ENCODE results near the gene ABLIM2. TPM values are rescaled to one million over a fixed set of nuclear protein-coding genes. Genes with fewer than 3 reads are reported as not detected.

ABLIM2 gene
- total RNA-seq, 1 experiment from 2014 or later: 6.1 TPM

DNA sequence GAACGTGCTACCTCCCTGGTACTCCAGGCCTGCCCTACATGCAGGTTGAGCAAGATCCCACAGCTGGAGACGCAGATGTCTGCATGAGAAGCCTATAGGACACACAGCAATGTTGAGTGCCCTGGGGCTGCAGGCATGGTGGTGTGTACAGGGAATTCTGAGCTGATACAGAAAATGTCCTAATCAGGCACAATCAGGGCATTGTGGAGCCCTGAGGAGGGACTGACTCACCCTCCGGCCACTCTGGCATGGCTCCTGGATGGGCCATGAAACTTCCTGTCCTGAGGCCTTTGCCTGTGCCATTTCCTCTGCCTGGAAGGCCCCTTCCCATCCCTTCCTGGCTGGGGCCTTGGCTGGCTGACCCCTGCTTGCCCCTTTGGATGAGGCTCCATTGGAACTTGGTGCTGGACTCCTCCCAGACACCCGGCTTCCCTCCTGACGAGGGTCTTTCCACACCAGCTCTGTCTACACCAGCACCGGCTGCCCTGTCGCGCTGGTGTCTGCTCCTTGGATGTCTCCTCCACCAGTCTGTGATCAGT is 202.3 kb downstream of the ABLIM2 start:
- DNase-seq (ENCODE audit: low read depth, low spot score) (no peak), ATAC-seq (peak; percentile 85)
- Histone ChIP-seq H4K20me1 (ENCODE audit: insufficient read depth) (no peaks in the 10 kb centered on the region), H3K4me1 (ENCODE audit: control insufficient read depth in 1 of 2, insufficient read depth in 2 of 2, low read length in 2 of 2) (peaks cover 4 to 32% of the 10 kb centered on the region in 2 experiments; a peak in 3 of 4 replicates), H3K9me2 (ENCODE audit: insufficient read depth) (no peaks in the 10 kb centered on the region), H3K9me3 (ENCODE audit: control insufficient read depth in 1 of 2, insufficient read depth in 1 of 2, low read depth in 1 of 2, low read length in 2 of 2) (0 out of 4 replicates have a peak, but pooled peaks cover 3% of the 10 kb centered on the region in 2 experiments), H3K27ac (ENCODE audit: low read depth, low read length) (no peak overlapping the region; the same call in 1 of the 2 replicates), H3K79me2 (ENCODE audit: insufficient read depth, low read length) (no peaks in the 10 kb centered on the region), H3K36me3 (ENCODE audit: control insufficient read depth in 1 of 2, insufficient read depth in 2 of 2, low read length in 2 of 2) (no peaks in the 10 kb centered on the region), H3K4me2 (ENCODE audit: low read length) (peak overlapping the region; percentile 51), H2AFZ (ENCODE audit: low read depth, low read length, poor library complexity, severe bottlenecking) (peak overlapping the region; percentile 85), H3K27me3 (ENCODE audit: insufficient read depth, low read length) (no peaks in the 10 kb centered on the region), H3K9ac (ENCODE audit: low read length) (no peak overlapping the region), H3K4me3 (replicated peaks in 1 of 2; ENCODE audit: low read depth in 1 of 2, low read length in 2 of 2) (0 out of 4 replicates have a peak overlapping the region, but pooled peaks of 1 of the 2 experiments have one; percentile 8)
- no TSS peak for BruUV-seq (replicated peaks)
- peak; percentile 41; the same call in 1 of the 2 replicates for TF ChIP-seq SP1 (IDR thresholded peaks at IDR 0.05; ENCODE audit: low read depth)
- TF ChIP-seq ATF3 (IDR thresholded peaks at IDR 0.05): no peak
- TF ChIP-seq JUND (IDR thresholded peaks at IDR 0.05): peak; percentile 41
- TF ChIP-seq EGR1 (IDR thresholded peaks at IDR 0.05; ENCODE audit: low read depth): no peak
- no peak for TF ChIP-seq EZH2phosphoT487 (IDR thresholded peaks at IDR 0.05; ENCODE audit: borderline replicate concordance)
- no peak for TF ChIP-seq RAD21 (IDR thresholded peaks at IDR 0.05; ENCODE audit: low read depth)
- TF ChIP-seq TCF7L2 (IDR thresholded peaks at IDR 0.05; ENCODE audit: borderline replicate concordance, extremely low read depth, insufficient read depth, insufficient read length): no peak
- peak; percentile 47; the same call in 1 of the 2 replicates for TF ChIP-seq CBX3 (IDR thresholded peaks at IDR 0.05; ENCODE audit: low read depth)
- TF ChIP-seq, protein P1, sequence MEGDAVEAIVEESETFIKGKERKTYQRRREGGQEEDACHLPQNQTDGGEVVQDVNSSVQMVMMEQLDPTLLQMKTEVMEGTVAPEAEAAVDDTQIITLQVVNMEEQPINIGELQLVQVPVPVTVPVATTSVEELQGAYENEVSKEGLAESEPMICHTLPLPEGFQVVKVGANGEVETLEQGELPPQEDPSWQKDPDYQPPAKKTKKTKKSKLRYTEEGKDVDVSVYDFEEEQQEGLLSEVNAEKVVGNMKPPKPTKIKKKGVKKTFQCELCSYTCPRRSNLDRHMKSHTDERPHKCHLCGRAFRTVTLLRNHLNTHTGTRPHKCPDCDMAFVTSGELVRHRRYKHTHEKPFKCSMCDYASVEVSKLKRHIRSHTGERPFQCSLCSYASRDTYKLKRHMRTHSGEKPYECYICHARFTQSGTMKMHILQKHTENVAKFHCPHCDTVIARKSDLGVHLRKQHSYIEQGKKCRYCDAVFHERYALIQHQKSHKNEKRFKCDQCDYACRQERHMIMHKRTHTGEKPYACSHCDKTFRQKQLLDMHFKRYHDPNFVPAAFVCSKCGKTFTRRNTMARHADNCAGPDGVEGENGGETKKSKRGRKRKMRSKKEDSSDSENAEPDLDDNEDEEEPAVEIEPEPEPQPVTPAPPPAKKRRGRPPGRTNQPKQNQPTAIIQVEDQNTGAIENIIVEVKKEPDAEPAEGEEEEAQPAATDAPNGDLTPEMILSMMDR (IDR thresholded peaks at IDR 0.05 in 2 of 3, conservative IDR thresholded peaks at IDR 0.05 in 1 of 3; ENCODE audit: borderline replicate concordance in 1 of 3, insufficient read depth in 1 of 3, low read depth in 2 of 3, low read length in 2 of 3): no peak
- TF ChIP-seq ELF1 (IDR thresholded peaks at IDR 0.05; ENCODE audit: borderline replicate concordance, low read depth): no peak
- TF ChIP-seq FOSL1 (IDR thresholded peaks at IDR 0.05; ENCODE audit: low read depth): peak; percentile 37; the same call in 1 of the 2 replicates
- intact Hi-C loops (cut with micrococcal nuclease): no loop called here
- RAD21 ChIA-PET (ENCODE audit: low non-redundant PET in 1 of 2, low total read pairs in 2 of 2, uncharacterized antibody in 2 of 2, unreplicated experiment in 2 of 2): interaction anchor here in 1 of 2 experiments (1.0 kb wide), 1 partner anchor 16 kb away, joined by 4 read pairs; the partner anchor contains the start of gene AFAP1
- POLR2A ChIA-PET: no interaction called here
- CTCF ChIA-PET: no interaction called here
